Loucy (cell line): Measurements from ENCODE around the gene HERC2.

Experiments used
- H2AFZ ChIP-seq: fragments of 200-600 bp; sonication (generic); 2 replicates; pipeline ENCODE4 v1.6.0; 2016; ENCODE audit warnings: antibody characterized with exemption, mild to moderate bottlenecking, low read length, moderate library complexity
- H3F3A ChIP-seq: fragments of 200-600 bp; 2 replicates; pipeline ENCODE4 v1.6.0; 2016; ENCODE audit warnings: antibody characterized with exemption, low read depth, mild to moderate bottlenecking
- H3K27me3 ChIP-seq: fragments of 200-600 bp; sonication (generic); 2 replicates; pipeline ENCODE4 v1.6.1; 2014; ENCODE audit warnings: low read length, mild to moderate bottlenecking; ENCODE audit not compliant: insufficient read depth, poor library complexity, severe bottlenecking
- H3K36me3 ChIP-seq: fragments of 200-600 bp; sonication (generic); 2 replicates; pipeline ENCODE4 v1.6.1; 2016; ENCODE audit warnings: low read length; ENCODE audit not compliant: insufficient read depth
- H3K4me1 ChIP-seq: fragments of 200-600 bp; sonication (generic); 2 replicates; pipeline ENCODE4 v1.5.1; 2014; ENCODE audit warnings: low read length, mild to moderate bottlenecking; ENCODE audit not compliant: insufficient read depth, poor library complexity, severe bottlenecking
- H3K4me2 ChIP-seq: fragments of 200-600 bp; sonication (generic); 2 replicates; pipeline ENCODE4 v1.6.0; 2014; ENCODE audit warnings: antibody characterized with exemption, low read length, low read depth, mild to moderate bottlenecking; ENCODE audit not compliant: poor library complexity, severe bottlenecking
- H3K4me3 ChIP-seq: fragments of 200-600 bp; sonication (generic); 2 replicates; pipeline ENCODE4 v1.5.1; 2014; ENCODE audit warnings: low read length, mild to moderate bottlenecking, mixed read lengths; ENCODE audit not compliant: poor library complexity, severe bottlenecking
- H3K79me2 ChIP-seq: fragments of 200-600 bp; sonication (generic); 2 replicates; pipeline ENCODE4 v1.6.1; 2014; ENCODE audit warnings: low read length; ENCODE audit not compliant: insufficient read depth
- H3K9ac ChIP-seq: fragments of 200-600 bp; sonication (generic); 2 replicates; pipeline ENCODE4 v1.6.0; 2014; ENCODE audit warnings: mild to moderate bottlenecking, low read depth, low read length, moderate library complexity; ENCODE audit not compliant: poor library complexity, severe bottlenecking
- H3K9me2 ChIP-seq: fragments of 200-600 bp; sonication (generic); replicated peaks from 2 replicates; pipeline ENCODE4 v1.6.1; 2016; ENCODE audit warnings: low read depth, low read length, mixed read lengths
- H3K9me3 ChIP-seq: fragments of 200-600 bp; sonication (generic); 2 replicates; pipeline ENCODE4 v1.6.1; 2014; ENCODE audit warnings: mild to moderate bottlenecking, antibody characterized with exemption, low read length, low read depth; ENCODE audit not compliant: insufficient read depth
- H4K20me1 ChIP-seq: fragments of 200-600 bp; sonication (generic); 2 replicates; pipeline ENCODE4 v1.6.0; 2014; ENCODE audit warnings: antibody characterized with exemption, low read length, mild to moderate bottlenecking; ENCODE audit not compliant: insufficient read depth, poor library complexity, severe bottlenecking
- CTCF ChIP-seq: fragments of 200-600 bp; sonication (generic); conservative IDR thresholded peaks from 2 replicates; pipeline ENCODE4 v1.5.1; 2014; ENCODE audit warnings: mild to moderate bottlenecking, antibody characterized with exemption, low read length
- EZH2phosphoT487 ChIP-seq: fragments of 200-600 bp; IDR thresholded peaks from 2 replicates; pipeline ENCODE4 v1.6.1; 2018; ENCODE audit warnings: antibody characterized with exemption, mild to moderate bottlenecking, moderate library complexity, borderline replicate concordance

HERC2 gene

GRCh38 chr15:28079313-28079969 is 242.5 kb downstream of the HERC2 start:
- Histone ChIP-seq H2AFZ (no peak overlapping the region), H3K9me3 (no peaks in the 10 kb centered on the region), H3K4me3 (no peak overlapping the region), H3K9me2 (no peaks in the 10 kb centered on the region), H3K27me3 (no peaks in the 10 kb centered on the region), H3K79me2 (no peaks in the 10 kb centered on the region), H3F3A (no peaks in the 10 kb centered on the region), H3K4me2 (no peak overlapping the region), H3K4me1 (no peaks in the 10 kb centered on the region), H3K9ac (no peak overlapping the region), H4K20me1 (no peaks in the 10 kb centered on the region), H3K36me3 (no peaks in the 10 kb centered on the region)
- TF ChIP-seq EZH2phosphoT487 (no peak), CTCF (no peak)

GRCh38 chr15:28078191-28078719 is 243.7 kb downstream of the HERC2 start:
- no peaks in the 10 kb centered on the region for H3K9me3 ChIP-seq
- no peak overlapping the region for H3K9ac ChIP-seq
- H3K36me3 ChIP-seq = no peaks in the 10 kb centered on the region
- no peaks in the 10 kb centered on the region for H3K27me3 ChIP-seq
- no peaks in the 10 kb centered on the region for H3K9me2 ChIP-seq
- no peaks in the 10 kb centered on the region for H3K4me1 ChIP-seq
- no peak overlapping the region for H3K4me3 ChIP-seq
- TF ChIP-seq EZH2phosphoT487 (no peak), CTCF (no peak)
- H2AFZ ChIP-seq = no peak overlapping the region
- H4K20me1 ChIP-seq = no peaks in the 10 kb centered on the region
- H3K4me2 ChIP-seq = no peak overlapping the region
- no peaks in the 10 kb centered on the region for H3F3A ChIP-seq
- no peaks in the 10 kb centered on the region for H3K79me2 ChIP-seq

- no peaks in the 10 kb centered on the region for H3K4me1 ChIP-seq
- no peaks in the 10 kb centered on the region for H3K9me2 ChIP-seq
- H3K79me2 ChIP-seq = no peaks in the 10 kb centered on the region
- H3K9ac ChIP-seq = no peak overlapping the region
- H3F3A ChIP-seq = no peaks in the 10 kb centered on the region
- TF ChIP-seq EZH2phosphoT487 (no peak), CTCF (no peak)
- no peaks in the 10 kb centered on the region for H3K27me3 ChIP-seq
- H3K36me3 ChIP-seq = no peaks in the 10 kb centered on the region
- no peak overlapping the region for H2AFZ ChIP-seq
- no peak overlapping the region for H3K4me3 ChIP-seq
- H3K4me2 ChIP-seq = no peak overlapping the region
- H3K9me3 ChIP-seq = no peaks in the 10 kb centered on the region
- no peaks in the 10 kb centered on the region for H4K20me1 ChIP-seq
Measured at GRCh38 chr15:28075573-28075972, 246.4 kb downstream of the HERC2 start.
